WTC11 (cell line): ENCODE data around the gene SMAP1. TPM values are rescaled to one million over a fixed set of nuclear protein-coding genes. Genes with fewer than 3 reads are reported as not detected.

Source experiments
- ATAC-seq: fragments of 200-7000 bp; cut with Tn5 transposase; 2 replicates; pipeline ENCODE4 v1.10.0; 2021; ENCODE audit warnings: mild to moderate bottlenecking, moderate library complexity
- CTCF ChIA-PET: fragments of 300-600 bp; sonication (Branson Sonifier 250); formaldehyde crosslinking; loops from one replicate; lab custom pipeline; 2021; ENCODE audit warnings: antibody characterized with exemption; lab: Charles Lee
- POLR2A ChIA-PET: fragments of 350-600 bp; sonication (Branson Sonifier 250); formaldehyde crosslinking; loops from one replicate; lab custom pipeline; 2021; ENCODE audit warnings: antibody characterized with exemption; lab: Charles Lee
- DNase-seq: peaks from one replicate; pipeline ENCODE4 v3.0.0; 2021; ENCODE audit warnings: low spot score
- H3K27ac Mint-ChIP-seq: 2 replicates; pipeline ENCODE4 v1.8.0; 2021; ENCODE audit warnings: mixed read lengths
- H3K27me3 Mint-ChIP-seq: 2 replicates; pipeline ENCODE4 v1.8.0; 2021; ENCODE audit warnings: low read depth, mild to moderate bottlenecking, moderate library complexity, mixed read lengths
- H3K36me3 Mint-ChIP-seq: 2 replicates; pipeline ENCODE4 v1.8.0; 2021; ENCODE audit warnings: mixed read lengths
- H3K4me1 Mint-ChIP-seq: 2 replicates; pipeline ENCODE4 v1.8.0; 2022; ENCODE audit warnings: mixed read lengths
- H3K4me3 Mint-ChIP-seq: 2 replicates; pipeline ENCODE4 v1.8.0; 2021; ENCODE audit warnings: mild to moderate bottlenecking, moderate library complexity, mixed read lengths
- H3K9me3 Mint-ChIP-seq: 2 replicates; pipeline ENCODE4 v1.8.0; 2021; ENCODE audit warnings: mixed read lengths
- AFF4 ChIP-seq: sonication (generic); formaldehyde crosslinking; IDR thresholded peaks from 2 replicates; pipeline ENCODE4 v1.8.1; 2023; ENCODE audit warnings: mild to moderate bottlenecking, missing genetic modification reagents, borderline replicate concordance
- ARID4B ChIP-seq: sonication (generic); formaldehyde crosslinking; IDR thresholded peaks from 2 replicates; pipeline ENCODE4 v1.8.0; 2023; ENCODE audit warnings: missing genetic modification reagents, mild to moderate bottlenecking, borderline replicate concordance
- ATF3 ChIP-seq: sonication (generic); formaldehyde crosslinking; conservative IDR thresholded peaks from 2 replicates; pipeline ENCODE4 v1.8.1; 2022; ENCODE audit warnings: mild to moderate bottlenecking, missing genetic modification reagents
- CREB1 ChIP-seq: sonication (generic); formaldehyde crosslinking; IDR thresholded peaks from 2 replicates; pipeline ENCODE4 v1.8.0; 2023; ENCODE audit warnings: mild to moderate bottlenecking, missing genetic modification reagents
- FOXK1 ChIP-seq: sonication (generic); formaldehyde crosslinking; IDR thresholded peaks from 2 replicates; pipeline ENCODE4 v1.8.0; 2022; ENCODE audit warnings: mild to moderate bottlenecking, moderate library complexity, missing genetic modification reagents
- IRF2 ChIP-seq: sonication (generic); formaldehyde crosslinking; IDR thresholded peaks from 2 replicates; pipeline ENCODE4 v1.8.0; 2022; ENCODE audit warnings: low read depth, missing genetic modification reagents, borderline replicate concordance
- MYBL2 ChIP-seq: sonication (generic); formaldehyde crosslinking; IDR thresholded peaks from 2 replicates; pipeline ENCODE4 v1.8.1; 2023; ENCODE audit warnings: mild to moderate bottlenecking, moderate library complexity, missing genetic modification reagents
- NFATC4 ChIP-seq: fragments of 250-450 bp; sonication (Bioruptor Pico); IDR thresholded peaks from 2 replicates; pipeline ENCODE4 v1.9.0; 2021; ENCODE audit warnings: mild to moderate bottlenecking
- PRRX2 ChIP-seq: fragments of 250-450 bp; sonication (Bioruptor Pico); IDR thresholded peaks from 2 replicates; pipeline ENCODE4 v1.8.0; 2021; ENCODE audit warnings: mild to moderate bottlenecking
- SOX15 ChIP-seq: fragments of 250-450 bp; sonication (Bioruptor Pico); IDR thresholded peaks from 2 replicates; pipeline ENCODE4 v1.9.0; 2021; ENCODE audit warnings: mild to moderate bottlenecking
- ZNF121 ChIP-seq: sonication (generic); formaldehyde crosslinking; IDR thresholded peaks from 2 replicates; pipeline ENCODE4 v1.8.0; 2023; ENCODE audit warnings: missing genetic modification reagents
- ZNF263 ChIP-seq: sonication (generic); formaldehyde crosslinking; IDR thresholded peaks from 2 replicates; pipeline ENCODE4 v1.8.1; 2022; ENCODE audit warnings: low read depth, mild to moderate bottlenecking, moderate library complexity, missing genetic modification reagents
- ZNF281 ChIP-seq: sonication (generic); formaldehyde crosslinking; IDR thresholded peaks from 2 replicates; pipeline ENCODE4 v1.8.0; 2023; ENCODE audit warnings: mild to moderate bottlenecking, missing genetic modification reagents
- total RNA-seq: library from RNA; stranded (reverse); gene quantifications from 3 replicates; pipeline ENCODE4 v1.2.3, GENCODE V29; 2021
- TF ChIP-seq, protein P1 (sequence below): fragments of 250-450 bp; sonication (Bioruptor Pico); IDR thresholded peaks from 2 replicates; pipeline ENCODE4 v1.9.0; 2021; ENCODE audit warnings: moderate library complexity, mild to moderate bottlenecking, inconsistent platforms, borderline replicate concordance
- TF ChIP-seq, protein P2 (sequence below): sonication (generic); formaldehyde crosslinking; conservative IDR thresholded peaks from 2 replicates; pipeline ENCODE4 v1.8.1; 2023; ENCODE audit warnings: mild to moderate bottlenecking, low read depth, missing genetic modification reagents, moderate library complexity
- TF ChIP-seq, protein P3 (sequence below): sonication (generic); formaldehyde crosslinking; IDR thresholded peaks from 2 replicates; pipeline ENCODE4 v1.8.1; 2022; ENCODE audit warnings: mild to moderate bottlenecking, missing genetic modification reagents, moderate library complexity, borderline replicate concordance
- TF ChIP-seq, protein P4 (sequence below): fragments of 200-600 bp; IDR thresholded peaks from 2 replicates; pipeline ENCODE4 v1.8.0; 2022; ENCODE audit warnings: antibody characterized with exemption
- TF ChIP-seq, protein P5 (sequence below): sonication (generic); formaldehyde crosslinking; IDR thresholded peaks from 2 replicates; pipeline ENCODE4 v1.8.1; 2023; ENCODE audit warnings: mild to moderate bottlenecking, missing genetic modification reagents

The SMAP1 gene
- total RNA-seq, 1 experiment from 2014 or later = 29.0 TPM

DNA sequence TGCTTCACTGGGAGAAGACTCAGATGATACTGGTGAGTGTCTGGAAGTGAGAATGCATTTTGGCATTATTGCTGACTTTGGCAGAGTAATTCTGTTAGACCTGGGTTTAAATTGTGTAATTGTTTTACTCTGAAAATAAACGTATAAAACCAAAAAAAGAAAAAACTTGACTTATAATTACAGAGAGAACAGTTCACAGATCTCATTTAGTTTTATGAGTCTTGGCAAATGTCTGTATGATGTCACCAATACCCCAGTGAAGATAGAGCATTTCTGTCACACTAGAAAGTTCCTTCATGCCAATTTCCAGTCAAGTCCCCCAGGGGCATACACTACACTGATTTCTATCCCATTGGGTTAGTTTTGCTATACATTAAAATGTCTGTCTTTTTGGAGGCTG is 67.3 kb downstream of the SMAP1 start:
- peaks cover 10% of the 10 kb centered on the region for H3K9me3 Mint-ChIP-seq
- ATAC-seq (no peak), DNase-seq (no peak)
- ChIA-PET POLR2A (no interaction called here), CTCF (no interaction called here)
- no peak overlapping the region for H3K27ac Mint-ChIP-seq
- no peak overlapping the region for H3K4me3 Mint-ChIP-seq
- peaks cover 9% of the 10 kb centered on the region for H3K36me3 Mint-ChIP-seq
- no peaks in the 10 kb centered on the region for H3K27me3 Mint-ChIP-seq
- H3K4me1 Mint-ChIP-seq = peaks cover 13% of the 10 kb centered on the region
- no peak for TF ChIP-seq SOX15 (CRISPR knock-in tag)
- TF ChIP-seq, protein P1, sequence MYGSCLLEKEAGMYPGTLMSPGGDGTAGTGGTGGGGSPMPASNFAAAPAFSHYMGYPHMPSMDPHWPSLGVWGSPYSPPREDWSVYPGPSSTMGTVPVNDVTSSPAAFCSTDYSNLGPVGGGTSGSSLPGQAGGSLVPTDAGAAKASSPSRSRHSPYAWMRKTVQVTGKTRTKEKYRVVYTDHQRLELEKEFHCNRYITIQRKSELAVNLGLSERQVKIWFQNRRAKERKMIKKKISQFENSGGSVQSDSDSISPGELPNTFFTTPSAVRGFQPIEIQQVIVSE (CRISPR knock-in tag) = no peak
- TF ChIP-seq, protein P2, sequence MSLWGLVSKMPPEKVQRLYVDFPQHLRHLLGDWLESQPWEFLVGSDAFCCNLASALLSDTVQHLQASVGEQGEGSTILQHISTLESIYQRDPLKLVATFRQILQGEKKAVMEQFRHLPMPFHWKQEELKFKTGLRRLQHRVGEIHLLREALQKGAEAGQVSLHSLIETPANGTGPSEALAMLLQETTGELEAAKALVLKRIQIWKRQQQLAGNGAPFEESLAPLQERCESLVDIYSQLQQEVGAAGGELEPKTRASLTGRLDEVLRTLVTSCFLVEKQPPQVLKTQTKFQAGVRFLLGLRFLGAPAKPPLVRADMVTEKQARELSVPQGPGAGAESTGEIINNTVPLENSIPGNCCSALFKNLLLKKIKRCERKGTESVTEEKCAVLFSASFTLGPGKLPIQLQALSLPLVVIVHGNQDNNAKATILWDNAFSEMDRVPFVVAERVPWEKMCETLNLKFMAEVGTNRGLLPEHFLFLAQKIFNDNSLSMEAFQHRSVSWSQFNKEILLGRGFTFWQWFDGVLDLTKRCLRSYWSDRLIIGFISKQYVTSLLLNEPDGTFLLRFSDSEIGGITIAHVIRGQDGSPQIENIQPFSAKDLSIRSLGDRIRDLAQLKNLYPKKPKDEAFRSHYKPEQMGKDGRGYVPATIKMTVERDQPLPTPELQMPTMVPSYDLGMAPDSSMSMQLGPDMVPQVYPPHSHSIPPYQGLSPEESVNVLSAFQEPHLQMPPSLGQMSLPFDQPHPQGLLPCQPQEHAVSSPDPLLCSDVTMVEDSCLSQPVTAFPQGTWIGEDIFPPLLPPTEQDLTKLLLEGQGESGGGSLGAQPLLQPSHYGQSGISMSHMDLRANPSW (CRISPR knock-in tag) = no peak
- no peak for TF ChIP-seq ZNF281 (CRISPR knock-in tag)
- no peak for TF ChIP-seq CREB1
- no peak for TF ChIP-seq ZNF263
- no peak for TF ChIP-seq MYBL2 (CRISPR knock-in tag)
- TF ChIP-seq ZNF121 (CRISPR knock-in tag) = no peak
- TF ChIP-seq PRRX2 (CRISPR knock-in tag) = no peak
- no peak for TF ChIP-seq ATF3 (CRISPR knock-in tag)
- no peak for TF ChIP-seq AFF4 (CRISPR knock-in tag)
- no peak for TF ChIP-seq ARID4B (CRISPR knock-in tag)
- TF ChIP-seq FOXK1 = no peak
- no peak for TF ChIP-seq NFATC4 (CRISPR knock-in tag)
- TF ChIP-seq, protein P3, sequence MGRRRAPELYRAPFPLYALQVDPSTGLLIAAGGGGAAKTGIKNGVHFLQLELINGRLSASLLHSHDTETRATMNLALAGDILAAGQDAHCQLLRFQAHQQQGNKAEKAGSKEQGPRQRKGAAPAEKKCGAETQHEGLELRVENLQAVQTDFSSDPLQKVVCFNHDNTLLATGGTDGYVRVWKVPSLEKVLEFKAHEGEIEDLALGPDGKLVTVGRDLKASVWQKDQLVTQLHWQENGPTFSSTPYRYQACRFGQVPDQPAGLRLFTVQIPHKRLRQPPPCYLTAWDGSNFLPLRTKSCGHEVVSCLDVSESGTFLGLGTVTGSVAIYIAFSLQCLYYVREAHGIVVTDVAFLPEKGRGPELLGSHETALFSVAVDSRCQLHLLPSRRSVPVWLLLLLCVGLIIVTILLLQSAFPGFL (CRISPR knock-in tag) = no peak
- TF ChIP-seq, protein P4, sequence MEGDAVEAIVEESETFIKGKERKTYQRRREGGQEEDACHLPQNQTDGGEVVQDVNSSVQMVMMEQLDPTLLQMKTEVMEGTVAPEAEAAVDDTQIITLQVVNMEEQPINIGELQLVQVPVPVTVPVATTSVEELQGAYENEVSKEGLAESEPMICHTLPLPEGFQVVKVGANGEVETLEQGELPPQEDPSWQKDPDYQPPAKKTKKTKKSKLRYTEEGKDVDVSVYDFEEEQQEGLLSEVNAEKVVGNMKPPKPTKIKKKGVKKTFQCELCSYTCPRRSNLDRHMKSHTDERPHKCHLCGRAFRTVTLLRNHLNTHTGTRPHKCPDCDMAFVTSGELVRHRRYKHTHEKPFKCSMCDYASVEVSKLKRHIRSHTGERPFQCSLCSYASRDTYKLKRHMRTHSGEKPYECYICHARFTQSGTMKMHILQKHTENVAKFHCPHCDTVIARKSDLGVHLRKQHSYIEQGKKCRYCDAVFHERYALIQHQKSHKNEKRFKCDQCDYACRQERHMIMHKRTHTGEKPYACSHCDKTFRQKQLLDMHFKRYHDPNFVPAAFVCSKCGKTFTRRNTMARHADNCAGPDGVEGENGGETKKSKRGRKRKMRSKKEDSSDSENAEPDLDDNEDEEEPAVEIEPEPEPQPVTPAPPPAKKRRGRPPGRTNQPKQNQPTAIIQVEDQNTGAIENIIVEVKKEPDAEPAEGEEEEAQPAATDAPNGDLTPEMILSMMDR = no peak
- TF ChIP-seq, protein P5, sequence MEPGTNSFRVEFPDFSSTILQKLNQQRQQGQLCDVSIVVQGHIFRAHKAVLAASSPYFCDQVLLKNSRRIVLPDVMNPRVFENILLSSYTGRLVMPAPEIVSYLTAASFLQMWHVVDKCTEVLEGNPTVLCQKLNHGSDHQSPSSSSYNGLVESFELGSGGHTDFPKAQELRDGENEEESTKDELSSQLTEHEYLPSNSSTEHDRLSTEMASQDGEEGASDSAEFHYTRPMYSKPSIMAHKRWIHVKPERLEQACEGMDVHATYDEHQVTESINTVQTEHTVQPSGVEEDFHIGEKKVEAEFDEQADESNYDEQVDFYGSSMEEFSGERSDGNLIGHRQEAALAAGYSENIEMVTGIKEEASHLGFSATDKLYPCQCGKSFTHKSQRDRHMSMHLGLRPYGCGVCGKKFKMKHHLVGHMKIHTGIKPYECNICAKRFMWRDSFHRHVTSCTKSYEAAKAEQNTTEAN = no peak
- TF ChIP-seq IRF2 (CRISPR knock-in tag) = no peak
